ENCODE data around the gene RHEB. TPM values are rescaled to one million over a fixed set of nuclear protein-coding genes. Genes with fewer than 3 reads are reported as not detected.

RHEB gene
- total and polyA plus RNA-seq, 2 of the 4 experiments (the other 2 are of a cell fraction): 19.7 to 67.2 TPM

GRCh38 chr7:151493083-151493482 lies 26.6 kb downstream of the RHEB start:
- BruUV-seq (replicated peaks): no TSS peak
- intact Hi-C loops (cut with micrococcal nuclease) (no loop called here), in situ Hi-C loops (cut with MboI; ENCODE audit: low sequenced_read_pairs) (no loop called here), dilution Hi-C loops (cut with HindIII; ENCODE audit: low sequenced_read_pairs, unreplicated experiment) (no loop called here)
- Histone ChIP-seq H3K9ac (ENCODE audit: low read depth, low read length) (no peak overlapping the region), H3K9me1 (ENCODE audit: insufficient read depth, low read length) (peaks cover 14% of the 10 kb centered on the region), H3K56ac (ENCODE audit: extremely low read depth, insufficient read depth, low read length) (no peak overlapping the region), H3K18ac (ENCODE audit: low read depth, low read length) (no peak overlapping the region), H2BK15ac (ENCODE audit: low read depth, low read length) (no peak overlapping the region; the same call in 2 of the 3 replicates), H3K4me2 (ENCODE audit: low read depth, low read length) (no peak overlapping the region), H4K91ac (ENCODE audit: insufficient read depth, low read depth, low read length) (no peak overlapping the region; the same call in 1 of the 2 replicates), H2AK9ac (replicated peaks; ENCODE audit: low read depth, low read length, poor library complexity) (no peak overlapping the region), H3K36me3 (ENCODE audit: control insufficient read depth, insufficient read depth, low read length) (peaks cover 11% of the 10 kb centered on the region), H2BK120ac (ENCODE audit: low read depth, low read length) (no peak overlapping the region), H4K8ac (ENCODE audit: low read depth in 2 of 2, low read length in 2 of 2) (no peak overlapping the region), H3K4me3 (ENCODE audit: insufficient read depth, low read depth, low read length) (no peak overlapping the region), H2AFZ (replicated peaks; ENCODE audit: low read length, poor library complexity) (no peak overlapping the region), H4K20me1 (ENCODE audit: insufficient read depth, low read length) (peaks cover 51% of the 10 kb centered on the region), H3K14ac (replicated peaks; ENCODE audit: low read depth, low read length) (0 out of 2 replicates have a peak overlapping the region, but pooled peaks have one; percentile 15), H3K27ac (ENCODE audit: insufficient read depth, low read length) (no peak overlapping the region), H2AK5ac (ENCODE audit: low read depth, low read length) (no peak overlapping the region), H2BK5ac (ENCODE audit: low read depth, low read length, poor library complexity, severe bottlenecking) (no peak overlapping the region), H3K79me1 (ENCODE audit: low read depth in 1 of 2, low read length in 2 of 2) (peaks cover 7 to 71% of the 10 kb centered on the region in 2 experiments), H4K5ac (ENCODE audit: low read depth, low read length) (no peak overlapping the region), H3K23ac (ENCODE audit: low read depth, low read length) (no peak overlapping the region), H3K4ac (ENCODE audit: low read depth, low read length) (0 out of 2 replicates have a peak overlapping the region, but pooled peaks have one; percentile 3), H2BK20ac (ENCODE audit: low read depth, low read length) (no peak overlapping the region), H3K4me1 (ENCODE audit: control insufficient read depth, insufficient read depth, low read length) (peaks cover 9% of the 10 kb centered on the region), H3K27me3 (ENCODE audit: control insufficient read depth, insufficient read depth, low read length) (no peaks in the 10 kb centered on the region), H3K9me3 (ENCODE audit: control insufficient read depth, insufficient read depth, low read length) (no peaks in the 10 kb centered on the region)
- TF ChIP-seq CEBPB (IDR thresholded peaks at IDR 0.05; ENCODE audit: low read depth, low read length) (no peak), MAFK (IDR thresholded peaks at IDR 0.05; ENCODE audit: low read depth, low read length) (no peak), RAD21 (IDR thresholded peaks at IDR 0.05; ENCODE audit: low read length) (no peak), ELK1 (IDR thresholded peaks at IDR 0.05; ENCODE audit: borderline replicate concordance, low read depth, low read length) (no peak), FOS (IDR thresholded peaks at IDR 0.05; ENCODE audit: low read depth, low read length) (no peak), MAZ (IDR thresholded peaks at IDR 0.05; ENCODE audit: borderline replicate concordance, low read depth, low read length) (no peak), SMC3 (IDR thresholded peaks at IDR 0.05; ENCODE audit: low read depth, low read length) (no peak), NFE2L2 (IDR thresholded peaks at IDR 0.05; ENCODE audit: low read depth, low read length) (no peak), MXI1 (IDR thresholded peaks at IDR 0.05; ENCODE audit: borderline replicate concordance, low read depth, low read length) (no peak), BHLHE40 (IDR thresholded peaks at IDR 0.05; ENCODE audit: low read depth, low read length) (no peak), RFX5 (IDR thresholded peaks at IDR 0.05; ENCODE audit: low read depth, low read length) (no peak)
- TF ChIP-seq, protein P1, sequence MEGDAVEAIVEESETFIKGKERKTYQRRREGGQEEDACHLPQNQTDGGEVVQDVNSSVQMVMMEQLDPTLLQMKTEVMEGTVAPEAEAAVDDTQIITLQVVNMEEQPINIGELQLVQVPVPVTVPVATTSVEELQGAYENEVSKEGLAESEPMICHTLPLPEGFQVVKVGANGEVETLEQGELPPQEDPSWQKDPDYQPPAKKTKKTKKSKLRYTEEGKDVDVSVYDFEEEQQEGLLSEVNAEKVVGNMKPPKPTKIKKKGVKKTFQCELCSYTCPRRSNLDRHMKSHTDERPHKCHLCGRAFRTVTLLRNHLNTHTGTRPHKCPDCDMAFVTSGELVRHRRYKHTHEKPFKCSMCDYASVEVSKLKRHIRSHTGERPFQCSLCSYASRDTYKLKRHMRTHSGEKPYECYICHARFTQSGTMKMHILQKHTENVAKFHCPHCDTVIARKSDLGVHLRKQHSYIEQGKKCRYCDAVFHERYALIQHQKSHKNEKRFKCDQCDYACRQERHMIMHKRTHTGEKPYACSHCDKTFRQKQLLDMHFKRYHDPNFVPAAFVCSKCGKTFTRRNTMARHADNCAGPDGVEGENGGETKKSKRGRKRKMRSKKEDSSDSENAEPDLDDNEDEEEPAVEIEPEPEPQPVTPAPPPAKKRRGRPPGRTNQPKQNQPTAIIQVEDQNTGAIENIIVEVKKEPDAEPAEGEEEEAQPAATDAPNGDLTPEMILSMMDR (conservative IDR thresholded peaks at IDR 0.05; ENCODE audit: low read depth, low read length): no peak
- POLR2A ChIA-PET (ENCODE audit: unreplicated experiment): no interaction called here
- no peak for ATAC-seq (ENCODE audit: low read depth)
- WGBS, 2 experiments (ENCODE audit: extremely low coverage in 2 of 2, insufficient read length in 1 of 2): 87% methylated on average over 3 of the region's 8 CpGs; no CpG with 5 or more reads in 1 of the 2 experiments
- DNase-seq: no peak
- CTCF ChIA-PET: interaction anchor here (0.7 kb wide), 1 partner anchor 33 kb away, joined by 3 read pairs; no protein-coding TSS in a partner anchor
